Endometrial microvascular endothelial cells (primary cell): ENCODE results near the gene KIAA1671. TPM values are rescaled to one million over a fixed set of nuclear protein-coding genes. Genes with fewer than 3 reads are reported as not detected.

Experiments
- in situ Hi-C: cut with HindIII; loops from 2 replicates; pipeline ENCODE4 v1.10.0; 2017; ENCODE audit warnings: low sequenced_read_pairs, low pct_unique_long_range_greater_than_20kb; ENCODE audit errors: inconsistent ontology term
- total RNA-seq: library from RNA; depleted of rRNA; stranded (reverse); fragments of >200 nt; gene quantifications from one replicate; pipeline ENCODE4 v1.2.3, GENCODE V29; 2015; ENCODE audit errors: inconsistent ontology term

Gene KIAA1671
- total RNA-seq, 1 donor from 2014 or later = 17.8 TPM

GRCh38 chr22:25096638-25097405 is 144.3 kb downstream of the KIAA1671 start:
- in situ Hi-C loops = no loop called here

GRCh38 chr22:25098445-25099081 is 146.0 kb downstream of the KIAA1671 start:
- in situ Hi-C loops = no loop called here

GRCh38 chr22:25099202-25099601 is 146.7 kb downstream of the KIAA1671 start:
- in situ Hi-C loops = no loop called here

GRCh38 chr22:25100402-25100801 is 147.9 kb downstream of the KIAA1671 start:
- in situ Hi-C loops = no loop called here

- in situ Hi-C loops = no loop called here
These were observed 148.4 kb downstream of the KIAA1671 start for GRCh38 chr22:25100948-25101347.

- in situ Hi-C loops = no loop called here
These were observed 149.0 kb downstream of the KIAA1671 start for GRCh38 chr22:25101501-25101900.

GRCh38 chr22:25101986-25102385 is 149.5 kb downstream of the KIAA1671 start:
- in situ Hi-C loops = no loop called here

- in situ Hi-C loops = no loop called here
These were observed 150.2 kb downstream of the KIAA1671 start for GRCh38 chr22:25102722-25103121.

- in situ Hi-C loops = no loop called here
These were observed 151.9 kb downstream of the KIAA1671 start for GRCh38 chr22:25104367-25104766.

- in situ Hi-C loops = no loop called here
These were observed 153.5 kb downstream of the KIAA1671 start for GRCh38 chr22:25105817-25106650.

GRCh38 chr22:25109878-25110595 is 157.5 kb downstream of the KIAA1671 start:
- in situ Hi-C loops = loop anchor here (5.0 kb wide), 2 partner anchors 33 to 77 kb away; no protein-coding TSS in a partner anchor

GRCh38 chr22:25110596-25110845 is 158.0 kb downstream of the KIAA1671 start:
- in situ Hi-C loops = loop anchor here (5.0 kb wide), 2 partner anchors 33 to 77 kb away; no protein-coding TSS in a partner anchor

GRCh38 chr22:25110846-25111578 is 158.5 kb downstream of the KIAA1671 start:
- in situ Hi-C loops = loop anchor here (5.0 kb wide), 2 partner anchors 34 to 76 kb away; no protein-coding TSS in a partner anchor

GRCh38 chr22:25111579-25112517 is 159.3 kb downstream of the KIAA1671 start:
- in situ Hi-C loops = loop anchor here (5.0 kb wide), 2 partner anchors 35 to 75 kb away; no protein-coding TSS in a partner anchor

GRCh38 chr22:25112538-25113253 is 160.2 kb downstream of the KIAA1671 start:
- in situ Hi-C loops = loop anchor here (5.0 kb wide), 2 partner anchors 35 to 75 kb away; no protein-coding TSS in a partner anchor

GRCh38 chr22:25113316-25113721 is 160.8 kb downstream of the KIAA1671 start:
- in situ Hi-C loops = loop anchor here (5.0 kb wide), 2 partner anchors 36 to 74 kb away; no protein-coding TSS in a partner anchor
